H9 (cell line): Measurements from ENCODE around the gene MOBP. TPM values are rescaled to one million over a fixed set of nuclear protein-coding genes. Genes with fewer than 3 reads are reported as not detected.

Experiments
- DNase-seq: peaks from one replicate; pipeline ENCODE4 v3.0.0-alpha.2; 2017
- H2AFZ ChIP-seq: one replicate; pipeline ENCODE4 v1.6.1; 2013; ENCODE audit warnings: mild to moderate bottlenecking, low read length, control low read depth, moderate library complexity
- H2AK5ac ChIP-seq: 2 replicates; pipeline ENCODE4 v1.6.1; 2013; ENCODE audit warnings: low read length, control low read depth, mixed read lengths; ENCODE audit not compliant: insufficient read length
- H2BK120ac ChIP-seq: one replicate; pipeline ENCODE4 v1.6.1; 2013; ENCODE audit warnings: low read depth, mild to moderate bottlenecking, low read length, control low read depth, inconsistent platforms; ENCODE audit not compliant: poor library complexity, severe bottlenecking
- H2BK12ac ChIP-seq: 2 replicates; pipeline ENCODE4 v1.6.1; 2013; ENCODE audit warnings: low read length, control low read depth, mixed read lengths, low read depth; ENCODE audit not compliant: insufficient read length
- H2BK15ac ChIP-seq: 2 replicates; pipeline ENCODE4 v1.6.1; 2013; ENCODE audit warnings: low read depth, low read length, control low read depth
- H2BK20ac ChIP-seq: one replicate; pipeline ENCODE4 v1.6.1; 2013; ENCODE audit warnings: low read depth, mild to moderate bottlenecking, low read length, control low read depth, inconsistent platforms; ENCODE audit not compliant: poor library complexity, severe bottlenecking
- H2BK5ac ChIP-seq: 2 replicates; pipeline ENCODE4 v1.6.1; 2013; ENCODE audit warnings: low read length, control low read depth, mixed read lengths; ENCODE audit not compliant: insufficient read length
- H3K14ac ChIP-seq: 2 replicates; pipeline ENCODE4 v1.6.1; 2013; ENCODE audit warnings: low read length, control low read depth; ENCODE audit not compliant: insufficient read depth
- H3K18ac ChIP-seq: 2 replicates; pipeline ENCODE4 v1.6.1; 2013; ENCODE audit warnings: low read depth, mild to moderate bottlenecking, mixed read lengths, low read length, control low read depth; ENCODE audit not compliant: insufficient read length
- H3K23ac ChIP-seq: 2 replicates; pipeline ENCODE4 v1.6.1; 2013; ENCODE audit warnings: low read length, control low read depth, mixed read lengths, low read depth; ENCODE audit not compliant: insufficient read length
- H3K23me2 ChIP-seq: 2 replicates; pipeline ENCODE4 v1.6.1; 2013; ENCODE audit warnings: low read depth, mild to moderate bottlenecking, mixed read lengths, low read length, control low read depth; ENCODE audit not compliant: insufficient read length, poor library complexity, severe bottlenecking
- H3K27ac ChIP-seq: 2 replicates; pipeline ENCODE4 v1.5.1; 2013; ENCODE audit warnings: low read length, control low read depth, mixed read lengths, low read depth; ENCODE audit not compliant: insufficient read length
- H3K27me3 ChIP-seq: 2 replicates; pipeline ENCODE4 v1.6.1; 2013; ENCODE audit warnings: low read length, control low read depth, inconsistent platforms; ENCODE audit not compliant: insufficient read depth
- H3K4ac ChIP-seq: 2 replicates; pipeline ENCODE4 v1.6.1; 2013; ENCODE audit warnings: low read depth, mild to moderate bottlenecking, control low read depth, inconsistent platforms, low read length, moderate library complexity
- H3K4me1 ChIP-seq: 2 replicates; pipeline ENCODE4 v1.6.1; 2013; ENCODE audit warnings: low read length, control low read depth, inconsistent platforms; ENCODE audit not compliant: insufficient read depth
- H3K4me2 ChIP-seq: 2 replicates; pipeline ENCODE4 v1.6.1; 2013; ENCODE audit warnings: low read length, control low read depth, mixed read lengths; ENCODE audit not compliant: insufficient read length, insufficient read depth
- H3K56ac ChIP-seq: 2 replicates; pipeline ENCODE4 v1.6.1; 2013; ENCODE audit warnings: low read depth, mild to moderate bottlenecking, mixed read lengths, low read length, control low read depth; ENCODE audit not compliant: insufficient read length
- H3K79me1 ChIP-seq: 2 replicates; pipeline ENCODE4 v1.6.1; 2013; ENCODE audit warnings: low read depth, mild to moderate bottlenecking, moderate library complexity, low read length, control low read depth, inconsistent platforms; ENCODE audit not compliant: insufficient read depth, poor library complexity, severe bottlenecking
- H3K79me2 ChIP-seq: 2 replicates; pipeline ENCODE4 v1.6.1; 2013; ENCODE audit warnings: low read length, control low read depth, inconsistent platforms; ENCODE audit not compliant: insufficient read depth
- H3K9ac ChIP-seq: 2 replicates; pipeline ENCODE4 v1.6.1; 2013; ENCODE audit warnings: low read length, control low read depth, mixed read lengths; ENCODE audit not compliant: insufficient read length; ENCODE audit errors: extremely low read depth
- H3K9me3 ChIP-seq: one replicate; pipeline ENCODE4 v1.6.1; 2013; ENCODE audit warnings: low read depth, low read length, inconsistent platforms; ENCODE audit not compliant: control insufficient read depth
- H3T11ph ChIP-seq: one replicate; pipeline ENCODE4 v1.6.1; 2013; ENCODE audit warnings: mild to moderate bottlenecking, low read length, control low read depth, inconsistent platforms
- H4K20me1 ChIP-seq: one replicate; pipeline ENCODE4 v1.6.1; 2013; ENCODE audit not compliant: control insufficient read depth, insufficient read length, insufficient read depth
- H4K5ac ChIP-seq: 2 replicates; pipeline ENCODE4 v1.6.1; 2013; ENCODE audit warnings: low read depth, mild to moderate bottlenecking, mixed read lengths, low read length, control low read depth; ENCODE audit not compliant: insufficient read length
- H4K8ac ChIP-seq: replicated peaks from 2 replicates; pipeline ENCODE4 v1.6.1; 2013; ENCODE audit warnings: low read length, control low read depth, mixed read lengths, low read depth; ENCODE audit not compliant: insufficient read length
- H4K91ac ChIP-seq: 2 replicates; pipeline ENCODE4 v1.6.1; 2013; ENCODE audit warnings: low read depth, mild to moderate bottlenecking, moderate library complexity, mixed read lengths, low read length, control low read depth; ENCODE audit not compliant: insufficient read length
- H3K27ac Mint-ChIP-seq, 3 experiments: 2 replicates in 2 of 3; 3 replicates in 1 of 3; pipeline ENCODE4 v1.8.0; 2020 to 2021; ENCODE audit warnings: mixed read lengths in 3 of 3, mild to moderate bottlenecking in 1 of 3, moderate library complexity in 1 of 3
- H3K27me3 Mint-ChIP-seq: 2 replicates; pipeline ENCODE4 v1.8.0; 2021; ENCODE audit warnings: low read depth, mild to moderate bottlenecking, moderate library complexity, mixed read lengths
- H3K36me3 Mint-ChIP-seq, 3 experiments: 2 replicates in 2 of 3; 3 replicates in 1 of 3; pipeline ENCODE4 v1.8.0; 2020 to 2021; ENCODE audit warnings: low read depth in 3 of 3, mixed read lengths in 3 of 3; ENCODE audit not compliant: insufficient read depth in 1 of 3
- H3K4me1 Mint-ChIP-seq, 2 experiments: 2 replicates each; pipeline ENCODE4 v1.8.0; 2020; ENCODE audit warnings: mixed read lengths in 2 of 2
- H3K4me3 Mint-ChIP-seq, 2 experiments: 2 replicates in 1 of 2; 3 replicates in 1 of 2; pipeline ENCODE4 v1.8.0; 2020 to 2021; ENCODE audit warnings: mild to moderate bottlenecking in 2 of 2, mixed read lengths in 2 of 2, moderate library complexity in 1 of 2
- H3K9me3 Mint-ChIP-seq, 2 experiments: 2 replicates in 1 of 2; 3 replicates in 1 of 2; pipeline ENCODE4 v1.8.0; 2020; ENCODE audit warnings: mild to moderate bottlenecking in 2 of 2, mixed read lengths in 2 of 2, moderate library complexity in 1 of 2
- CTCF ChIP-seq: fragments of 200-600 bp; sonication (generic); conservative IDR thresholded peaks from 3 replicates; pipeline ENCODE4 v1.8.0; 2021; ENCODE audit warnings: antibody characterized with exemption, mild to moderate bottlenecking
- whole genome bisulfite sequencing: extraction: QIAGEN DNeasy Blood & Tissue Kit; methylation state at CpG from one replicate; pipeline ENCODE4 v1.1.7; 2013; ENCODE audit warnings: missing lambda C conversion rate, low lambda C conversion rate, mixed read lengths; ENCODE audit not compliant: insufficient read length; ENCODE audit errors: extremely low coverage; 5-methylcytosine and 5-hydroxymethylcytosine counted together
- total RNA-seq: library from RNA; stranded (reverse); gene quantifications from 2 replicates; pipeline ENCODE4 v1.2.1, GENCODE V29; 2021

Gene MOBP
- total RNA-seq, 1 experiment from 2014 or later: not detected

GRCh38 chr3:39513791-39514369, 46.4 kb downstream of the MOBP start:
- H2BK5ac ChIP-seq: no peak overlapping the region
- Mint-ChIP-seq H3K36me3 (no peaks in the 10 kb centered on the region), H3K27ac (no peak overlapping the region), H3K4me1 (peaks cover 11% of the 10 kb centered on the region in 2 experiments), H3K27me3 (peaks cover 11% of the 10 kb centered on the region), H3K9me3 (no peaks in the 10 kb centered on the region), H3K4me3 (no peak overlapping the region)
- H2BK15ac ChIP-seq: no peak overlapping the region
- H3K23ac ChIP-seq: no peak overlapping the region
- no peak overlapping the region for H2BK12ac ChIP-seq
- no CpG with 5 or more reads among the region's 3 CpGs for WGBS
- H4K20me1 ChIP-seq: no peaks in the 10 kb centered on the region
- no peak for TF ChIP-seq CTCF
- H2BK20ac ChIP-seq: no peak overlapping the region
- no peak overlapping the region for H3K18ac ChIP-seq
- no peaks in the 10 kb centered on the region for H3K79me1 ChIP-seq
- no peaks in the 10 kb centered on the region for H3K79me2 ChIP-seq
- no peak overlapping the region for H2AK5ac ChIP-seq
- H3K56ac ChIP-seq: no peak overlapping the region
- H3K9me3 ChIP-seq: no peaks in the 10 kb centered on the region
- H3K4me2 ChIP-seq: no peak overlapping the region
- H3K23me2 ChIP-seq: no peaks in the 10 kb centered on the region
- no peak overlapping the region for H2BK120ac ChIP-seq
- no peaks in the 10 kb centered on the region for H3K27me3 ChIP-seq
- H3K4ac ChIP-seq: no peak overlapping the region
- no peak overlapping the region for H3K9ac ChIP-seq
- H4K5ac ChIP-seq: no peak overlapping the region
- H4K91ac ChIP-seq: no peak overlapping the region
- no peak overlapping the region for H3T11ph ChIP-seq
- H3K27ac ChIP-seq: no peak overlapping the region
- H3K14ac ChIP-seq: no peak overlapping the region
- no peak for DNase-seq
- H4K8ac ChIP-seq: no peak overlapping the region
- H3K4me1 ChIP-seq: peaks cover 2% of the 10 kb centered on the region; the same call in 1 of the 2 replicates
- no peak overlapping the region for H2AFZ ChIP-seq
